DOHH2 (cell line): ENCODE results near the gene RHBDL3.

Experiments used
- CTCF ChIP-seq: fragments of 200-600 bp; sonication (generic); IDR thresholded peaks from one replicate; pipeline ENCODE4 v1.5.1; 2014; ENCODE audit warnings: antibody characterized with exemption, mild to moderate bottlenecking, low read depth, low read length; ENCODE audit not compliant: poor library complexity, severe bottlenecking
- EZH2phosphoT487 ChIP-seq: fragments of 200-600 bp; sonication (generic); IDR thresholded peaks from 2 replicates; pipeline ENCODE4 v1.6.1; 2017; ENCODE audit warnings: borderline replicate concordance, mild to moderate bottlenecking, antibody characterized with exemption, low read length, moderate library complexity, mixed read lengths

GRCh38 chr17:32261936-32262510 lies 3.6 kb upstream of the RHBDL3 start:
- TF ChIP-seq CTCF (no peak), EZH2phosphoT487 (no peak)
